ENCODE results near the gene TMEM260.

GRCh38 chr14:56570295-56570694 is 9.3 kb upstream of the TMEM260 start:
- TF ChIP-seq POLR2A (IDR thresholded peaks at IDR 0.05) (no peak), CTCF (IDR thresholded peaks at IDR 0.05 in 4 of 5, conservative IDR thresholded peaks at IDR 0.05 in 1 of 5) (no peak)
